Lower leg skin (tissue), 3 donors: ENCODE results near the gene NTN3.

ENCODE experiments used
- POLR2A ChIP-seq, 2 donors: fragments of 450-650 bp; IDR thresholded peaks; one replicate each; pipeline ENCODE4 v1.6.1; 2016 to 2017; ENCODE audit warnings: antibody characterized with exemption in 2 of 2, mild to moderate bottlenecking in 1 of 2, moderate library complexity in 1 of 2
- TF ChIP-seq, protein P1 (sequence below), 3 donors: fragments of 450-650 bp; IDR thresholded peaks; one replicate each; pipeline ENCODE4 v1.5.1; 2016; ENCODE audit warnings: antibody characterized with exemption in 3 of 3, mild to moderate bottlenecking in 3 of 3, moderate library complexity in 2 of 3

DNA sequence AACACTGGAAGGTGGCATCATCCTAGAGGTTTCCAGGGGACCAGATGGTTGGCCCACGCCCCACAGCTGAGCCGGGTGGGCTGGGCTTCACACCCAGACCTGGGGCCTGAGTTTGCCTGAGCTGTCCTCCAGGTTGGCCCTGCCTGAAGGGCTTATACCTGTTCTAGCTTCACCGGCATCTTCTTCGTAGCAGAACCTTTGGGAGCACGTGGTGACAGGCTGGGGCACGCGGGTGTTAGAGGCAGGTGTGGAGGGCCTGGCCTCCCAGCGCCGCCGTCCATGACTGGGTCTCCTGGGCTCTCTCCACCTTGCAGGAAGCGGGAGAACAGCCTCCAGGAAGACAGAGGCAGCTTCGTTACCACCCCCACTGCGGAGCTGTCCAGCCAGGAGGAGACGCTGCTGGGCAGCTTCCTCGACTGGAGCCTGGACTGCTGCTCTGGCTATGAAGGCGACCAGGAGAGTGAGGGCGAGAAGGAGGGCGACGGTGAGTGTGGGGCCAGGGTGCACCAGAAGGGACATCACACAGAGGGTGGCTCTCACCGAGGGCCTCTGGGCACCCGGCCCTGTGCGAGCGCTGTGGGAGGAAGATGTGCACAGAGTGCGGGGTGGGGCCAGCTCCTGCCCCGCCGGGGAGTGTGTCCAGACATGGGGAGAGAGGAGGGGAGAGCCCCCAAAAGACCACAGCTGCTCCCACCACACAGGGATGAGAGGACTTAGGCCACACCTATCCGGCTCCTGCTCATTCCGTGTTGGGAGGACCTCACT lies 15.8 kb upstream of the NTN3 start:
- no peak for TF ChIP-seq POLR2A (IDR thresholded peaks at IDR 0.05)
- TF ChIP-seq, protein P1, sequence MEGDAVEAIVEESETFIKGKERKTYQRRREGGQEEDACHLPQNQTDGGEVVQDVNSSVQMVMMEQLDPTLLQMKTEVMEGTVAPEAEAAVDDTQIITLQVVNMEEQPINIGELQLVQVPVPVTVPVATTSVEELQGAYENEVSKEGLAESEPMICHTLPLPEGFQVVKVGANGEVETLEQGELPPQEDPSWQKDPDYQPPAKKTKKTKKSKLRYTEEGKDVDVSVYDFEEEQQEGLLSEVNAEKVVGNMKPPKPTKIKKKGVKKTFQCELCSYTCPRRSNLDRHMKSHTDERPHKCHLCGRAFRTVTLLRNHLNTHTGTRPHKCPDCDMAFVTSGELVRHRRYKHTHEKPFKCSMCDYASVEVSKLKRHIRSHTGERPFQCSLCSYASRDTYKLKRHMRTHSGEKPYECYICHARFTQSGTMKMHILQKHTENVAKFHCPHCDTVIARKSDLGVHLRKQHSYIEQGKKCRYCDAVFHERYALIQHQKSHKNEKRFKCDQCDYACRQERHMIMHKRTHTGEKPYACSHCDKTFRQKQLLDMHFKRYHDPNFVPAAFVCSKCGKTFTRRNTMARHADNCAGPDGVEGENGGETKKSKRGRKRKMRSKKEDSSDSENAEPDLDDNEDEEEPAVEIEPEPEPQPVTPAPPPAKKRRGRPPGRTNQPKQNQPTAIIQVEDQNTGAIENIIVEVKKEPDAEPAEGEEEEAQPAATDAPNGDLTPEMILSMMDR (IDR thresholded peaks at IDR 0.05), result no peak
